Tibial artery (tissue), 4 donors: Measurements from ENCODE around the gene COX7A2L.
A peak's percentile ranks its signal among the peaks of the same experiment; 100 is the strongest.

Source experiments
- DNase-seq, 2 donors: peaks; one replicate each; pipeline ENCODE4 v3.0.0-alpha.2; 2019
- H3K27ac ChIP-seq, 2 donors: fragments of 200-600 bp; sonication (generic) in 1 of 2; 1 replicate in 1 of 2; 2 replicates in 1 of 2; pipeline ENCODE4 v1.5.1; 2018 to 2019; ENCODE audit warnings: mild to moderate bottlenecking in 1 of 2
- H3K27me3 ChIP-seq, 2 donors: fragments of 200-600 bp; sonication (generic) in 1 of 2; one replicate each; pipeline versions ENCODE4 v1.5.1 to v1.6.0; 2016 to 2019
- H3K36me3 ChIP-seq, 3 donors: fragments of 200-600 bp; sonication (generic) in 2 of 3; one replicate each; pipeline ENCODE4 v1.5.1; 2016 to 2019; ENCODE audit warnings: mild to moderate bottlenecking in 2 of 3
- H3K4me1 ChIP-seq, 4 donors: fragments of 200-600 bp; sonication (generic) in 2 of 4; 1 replicate in 3 of 4; 2 replicates in 1 of 4; pipeline ENCODE4 v1.5.1; 2016 to 2019
- H3K4me3 ChIP-seq, 2 donors: fragments of 200-600 bp; sonication (generic) in 1 of 2; 1 replicate in 1 of 2; 2 replicates in 1 of 2; pipeline ENCODE4 v1.5.1; 2018 to 2019; ENCODE audit warnings: mild to moderate bottlenecking in 2 of 2
- H3K9me3 ChIP-seq, 3 donors: fragments of 200-600 bp; sonication (generic) in 1 of 3; one replicate each; pipeline ENCODE4 v1.5.1; 2016 to 2019
- intact Hi-C: fragments of 100-400 bp; cut with DNase I; formaldehyde crosslinking; loops from one replicate; pipeline ENCODE4 v1.15.0; 2023; ENCODE audit warnings: low total_unique reads
- TF ChIP-seq, protein P1 (sequence below), 2 experiments: fragments of 200-600 bp in 1 of 2; fragments of 450-650 bp in 1 of 2; IDR thresholded peaks; one replicate each; pipeline ENCODE4 v1.5.1; 2017 to 2019; ENCODE audit warnings: antibody characterized with exemption in 2 of 2, mild to moderate bottlenecking in 1 of 2, moderate library complexity in 1 of 2

COX7A2L gene

DNA sequence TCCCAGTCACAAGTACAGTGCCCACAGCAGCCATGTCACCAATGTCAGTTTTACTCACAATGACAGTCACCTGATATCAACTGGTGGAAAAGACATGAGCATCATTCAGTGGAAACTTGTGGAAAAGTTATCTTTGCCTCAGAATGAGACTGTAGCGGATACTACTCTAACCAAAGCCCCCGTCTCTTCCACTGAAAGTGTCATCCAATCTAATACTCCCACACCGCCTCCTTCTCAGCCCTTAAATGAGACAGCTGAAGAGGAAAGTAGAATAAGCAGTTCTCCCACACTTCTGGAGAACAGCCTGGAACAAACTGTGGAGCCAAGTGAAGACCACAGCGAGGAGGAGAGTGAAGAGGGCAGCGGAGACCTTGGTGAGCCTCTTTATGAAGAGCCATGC, 31.3 kb downstream of the COX7A2L start:
- no peaks in the 10 kb centered on the region for H3K9me3 ChIP-seq
- no peak for DNase-seq
- H3K4me1 ChIP-seq = peaks cover 0 to 7% (median 0%) of the 10 kb centered on the region in 4 donors
- TF ChIP-seq, protein P1, sequence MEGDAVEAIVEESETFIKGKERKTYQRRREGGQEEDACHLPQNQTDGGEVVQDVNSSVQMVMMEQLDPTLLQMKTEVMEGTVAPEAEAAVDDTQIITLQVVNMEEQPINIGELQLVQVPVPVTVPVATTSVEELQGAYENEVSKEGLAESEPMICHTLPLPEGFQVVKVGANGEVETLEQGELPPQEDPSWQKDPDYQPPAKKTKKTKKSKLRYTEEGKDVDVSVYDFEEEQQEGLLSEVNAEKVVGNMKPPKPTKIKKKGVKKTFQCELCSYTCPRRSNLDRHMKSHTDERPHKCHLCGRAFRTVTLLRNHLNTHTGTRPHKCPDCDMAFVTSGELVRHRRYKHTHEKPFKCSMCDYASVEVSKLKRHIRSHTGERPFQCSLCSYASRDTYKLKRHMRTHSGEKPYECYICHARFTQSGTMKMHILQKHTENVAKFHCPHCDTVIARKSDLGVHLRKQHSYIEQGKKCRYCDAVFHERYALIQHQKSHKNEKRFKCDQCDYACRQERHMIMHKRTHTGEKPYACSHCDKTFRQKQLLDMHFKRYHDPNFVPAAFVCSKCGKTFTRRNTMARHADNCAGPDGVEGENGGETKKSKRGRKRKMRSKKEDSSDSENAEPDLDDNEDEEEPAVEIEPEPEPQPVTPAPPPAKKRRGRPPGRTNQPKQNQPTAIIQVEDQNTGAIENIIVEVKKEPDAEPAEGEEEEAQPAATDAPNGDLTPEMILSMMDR (IDR thresholded peaks at IDR 0.05) = no peak
- H3K27me3 ChIP-seq = no peaks in the 10 kb centered on the region
- intact Hi-C loops = loop anchor here (5.0 kb wide), 1 partner anchor 232 kb away; no protein-coding TSS in a partner anchor
- H3K36me3 ChIP-seq = peaks cover 15 to 74% (median 48%) of the 10 kb centered on the region in 3 donors
- H3K27ac ChIP-seq = no peak overlapping the region
- H3K4me3 ChIP-seq = no peak overlapping the region

DNA sequence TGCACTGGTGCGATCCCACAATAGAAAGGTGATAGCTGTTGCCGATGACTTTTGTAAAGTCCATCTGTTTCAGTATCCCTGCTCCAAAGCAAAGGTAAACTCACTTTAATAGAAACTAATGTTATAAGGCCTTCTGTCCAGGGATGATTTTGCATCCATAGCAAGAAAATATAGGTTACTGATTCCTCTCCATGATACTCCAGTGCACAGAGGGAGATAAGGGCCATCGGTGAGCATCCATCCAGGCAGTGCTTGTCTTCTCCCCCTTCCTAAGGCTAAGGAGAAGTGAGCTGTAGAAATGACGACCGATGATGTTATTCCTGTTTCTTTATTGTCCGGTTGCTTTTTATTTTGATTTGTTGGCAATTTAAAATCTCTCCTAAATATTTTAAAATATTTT, 32.1 kb downstream of the COX7A2L start:
- peaks cover 15 to 73% (median 46%) of the 10 kb centered on the region in 3 donors for H3K36me3 ChIP-seq
- no peak for DNase-seq
- intact Hi-C loops = loop anchor here (5.0 kb wide), 1 partner anchor 232 kb away; no protein-coding TSS in a partner anchor
- no peak overlapping the region for H3K4me3 ChIP-seq
- TF ChIP-seq, protein P1 (IDR thresholded peaks at IDR 0.05) = no peak
- no peaks in the 10 kb centered on the region for H3K9me3 ChIP-seq
- H3K4me1 ChIP-seq = peaks cover 0 to 7% (median 0%) of the 10 kb centered on the region in 4 donors
- no peaks in the 10 kb centered on the region for H3K27me3 ChIP-seq
- no peak overlapping the region for H3K27ac ChIP-seq

DNA sequence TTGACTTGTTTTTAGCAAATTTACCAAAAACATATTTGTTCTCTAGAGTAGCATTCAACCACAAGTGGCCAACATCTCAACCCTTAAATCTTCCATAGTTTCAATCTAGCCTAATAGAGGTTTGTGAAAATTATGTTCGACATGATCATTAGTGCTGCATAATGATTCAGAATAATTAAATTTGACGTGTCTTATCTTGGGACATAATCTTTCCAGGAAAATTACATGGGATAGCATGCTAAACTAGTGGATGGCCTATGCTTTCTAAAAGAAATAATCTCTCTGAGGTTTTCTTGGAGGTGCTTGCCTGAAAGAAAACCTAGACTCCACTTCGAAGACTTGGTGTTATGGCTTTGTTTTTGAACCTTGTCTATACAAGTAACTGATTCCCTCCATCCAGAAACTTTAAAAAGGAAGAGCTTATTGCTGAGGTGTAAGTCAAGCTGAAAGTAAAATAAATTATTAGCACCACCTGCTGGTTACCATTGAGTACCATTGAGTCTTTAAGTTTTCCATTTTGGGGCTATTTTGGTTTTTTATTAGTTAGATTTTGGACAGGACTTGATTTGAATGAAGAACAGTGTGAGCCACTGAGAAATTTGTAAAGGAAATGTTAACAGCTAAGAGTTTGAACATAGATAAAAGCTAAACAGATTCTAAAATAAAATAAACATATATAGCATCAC, 32.7 kb downstream of the COX7A2L start:
- intact Hi-C loops = loop anchor here (5.0 kb wide), 1 partner anchor 231 kb away; no protein-coding TSS in a partner anchor
- Histone ChIP-seq H3K27me3 (no peaks in the 10 kb centered on the region), H3K27ac (no peak overlapping the region), H3K4me1 (peaks cover 0 to 7% (median 0%) of the 10 kb centered on the region in 4 donors), H3K4me3 (no peak overlapping the region), H3K9me3 (no peaks in the 10 kb centered on the region), H3K36me3 (peaks cover 10 to 69% (median 40%) of the 10 kb centered on the region in 3 donors)
- TF ChIP-seq, protein P1 (IDR thresholded peaks at IDR 0.05) = peak; percentile 29 to 48
- DNase-seq = no peak

DNA sequence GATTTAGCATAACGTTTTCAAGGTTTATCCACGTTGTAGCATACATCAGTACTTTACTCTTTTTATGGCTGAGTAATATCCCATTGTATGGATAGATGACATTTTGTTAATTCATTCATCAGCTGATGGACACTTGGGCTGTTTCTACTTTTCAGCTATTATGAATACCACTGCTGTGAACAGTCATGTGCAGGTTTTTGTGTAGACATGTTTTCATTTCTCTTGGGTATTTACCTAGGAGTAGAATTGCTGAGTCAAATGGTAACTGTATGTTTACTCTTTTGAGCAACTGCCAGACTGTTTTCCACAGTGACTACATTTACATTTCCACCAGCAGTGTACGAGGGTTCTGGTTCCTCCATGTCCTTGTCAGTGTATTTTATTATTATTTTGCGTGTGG, 33.9 kb downstream of the COX7A2L start:
- Histone ChIP-seq H3K9me3 (no peaks in the 10 kb centered on the region), H3K4me3 (no peak overlapping the region), H3K27ac (no peak overlapping the region), H3K36me3 (peaks cover 4 to 57% (median 29%) of the 10 kb centered on the region in 3 donors), H3K4me1 (peaks cover 0 to 7% (median 0%) of the 10 kb centered on the region in 4 donors), H3K27me3 (no peaks in the 10 kb centered on the region)
- DNase-seq = no peak
- intact Hi-C loops = loop anchor here (5.0 kb wide), 1 partner anchor 230 kb away; no protein-coding TSS in a partner anchor
- TF ChIP-seq, protein P1 (IDR thresholded peaks at IDR 0.05) = no peak

DNA sequence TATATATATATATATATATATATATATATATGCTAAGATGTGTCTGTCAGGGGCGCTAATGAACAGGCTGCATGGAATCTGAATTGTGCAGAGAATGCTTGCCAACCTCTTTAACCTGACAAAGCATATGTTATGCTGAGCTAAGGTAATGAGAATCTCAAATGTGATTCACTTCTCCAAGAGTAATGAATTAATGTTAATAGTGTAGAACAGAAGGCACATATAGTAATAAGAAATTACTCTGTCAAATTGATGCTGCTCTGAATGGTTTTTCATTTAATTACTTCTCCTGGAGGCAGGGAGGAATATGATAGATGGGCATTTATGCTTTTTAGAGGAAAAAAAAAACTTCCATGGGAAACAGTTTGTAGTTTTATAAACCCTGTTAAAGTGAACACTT, 35.4 kb downstream of the COX7A2L start:
- no peak for DNase-seq
- H3K4me1 ChIP-seq = peaks cover 0 to 3% (median 0%) of the 10 kb centered on the region in 4 donors
- intact Hi-C loops = loop anchor here (5.0 kb wide), 1 partner anchor 228 kb away; no protein-coding TSS in a partner anchor
- no peaks in the 10 kb centered on the region for H3K27me3 ChIP-seq
- no peaks in the 10 kb centered on the region for H3K9me3 ChIP-seq
- TF ChIP-seq, protein P1 (IDR thresholded peaks at IDR 0.05) = no peak
- no peak overlapping the region for H3K27ac ChIP-seq
- H3K4me3 ChIP-seq = no peak overlapping the region
- H3K36me3 ChIP-seq = peaks cover 4 to 49% (median 21%) of the 10 kb centered on the region in 3 donors
